ENCODE measurements around the gene APOB. TPM values are rescaled to one million over a fixed set of nuclear protein-coding genes. Genes with fewer than 3 reads are reported as not detected.

Gene APOB
- total and polyA plus RNA-seq, 2 of the 13 experiments (the other 11 are each of a cell fraction or from before 2014, with no cell fraction given), result 1,569 to 2,515 TPM

- TF ChIP-seq NCOA5 (CRISPR knock-in tag; IDR thresholded peaks at IDR 0.05) (no peak), SMARCC2 (IDR thresholded peaks at IDR 0.05) (no peak), MAFK (conservative IDR thresholded peaks at IDR 0.05 in 1 of 2, IDR thresholded peaks at IDR 0.05 in 1 of 2; ENCODE audit: low read length in 2 of 2) (no peak), ZNF549 (CRISPR knock-in tag; IDR thresholded peaks at IDR 0.05) (no peak), ZNF33A (CRISPR knock-in tag; IDR thresholded peaks at IDR 0.05; ENCODE audit: borderline replicate concordance) (no peak), DMAP1 (CRISPR knock-in tag; IDR thresholded peaks at IDR 0.05) (no peak), ZNF577 (CRISPR knock-in tag; IDR thresholded peaks at IDR 0.05; ENCODE audit: borderline replicate concordance, low read depth) (no peak), ZNF75D (CRISPR knock-in tag; IDR thresholded peaks at IDR 0.05; ENCODE audit: borderline replicate concordance) (no peak), TARDBP (CRISPR knock-in tag; IDR thresholded peaks at IDR 0.05) (peak; percentile 52; the same call in 1 of the 2 replicates), ZNF570 (CRISPR knock-in tag; IDR thresholded peaks at IDR 0.05; ENCODE audit: borderline replicate concordance) (no peak), ZNF101 (CRISPR knock-in tag; IDR thresholded peaks at IDR 0.05; ENCODE audit: borderline replicate concordance, low read depth) (no peak), ZNF629 (CRISPR knock-in tag; conservative IDR thresholded peaks at IDR 0.05) (no peak), ADNP (CRISPR knock-in tag; IDR thresholded peaks at IDR 0.05) (no peak), THYN1 (CRISPR knock-in tag; IDR thresholded peaks at IDR 0.05; ENCODE audit: borderline replicate concordance, low read depth) (no peak), ZNF839 (CRISPR knock-in tag; IDR thresholded peaks at IDR 0.05; ENCODE audit: borderline replicate concordance) (no peak), RAD51 (IDR thresholded peaks at IDR 0.05; ENCODE audit: borderline replicate concordance) (no peak), ARNT (IDR thresholded peaks at IDR 0.05) (no peak), ZNF232 (CRISPR knock-in tag; IDR thresholded peaks at IDR 0.05; ENCODE audit: borderline replicate concordance) (no peak), ZNF34 (CRISPR knock-in tag; IDR thresholded peaks at IDR 0.05; ENCODE audit: borderline replicate concordance) (no peak), AKAP8 (CRISPR knock-in tag; IDR thresholded peaks at IDR 0.05) (no peak), SNAPC2 (CRISPR knock-in tag; IDR thresholded peaks at IDR 0.05) (no peak), PHF8 (CRISPR knock-in tag; IDR thresholded peaks at IDR 0.05) (no peak), DZIP1 (CRISPR knock-in tag; IDR thresholded peaks at IDR 0.05) (no peak), ZNF138 (CRISPR knock-in tag; IDR thresholded peaks at IDR 0.05; ENCODE audit: low read depth) (no peak), EED (CRISPR knock-in tag; IDR thresholded peaks at IDR 0.05) (no peak), STAG1 (CRISPR knock-in tag; IDR thresholded peaks at IDR 0.05) (peak; percentile 68), HMGXB4 (CRISPR knock-in tag; IDR thresholded peaks at IDR 0.05; ENCODE audit: borderline replicate concordance in 1 of 2, low read depth in 1 of 2) (peak; percentile 41 to 64; a peak in 2 of 4 replicates), ZNF766 (CRISPR knock-in tag; IDR thresholded peaks at IDR 0.05; ENCODE audit: borderline replicate concordance) (no peak), SMAD9 (CRISPR knock-in tag; IDR thresholded peaks at IDR 0.05) (no peak)
Observed at GRCh38 chr2:21072477-21073242, 28.8 kb upstream of the APOB start (continued).

Data from HepG2 (cell line).